ENCODE results near the gene HCST.

The HCST gene, protein sequence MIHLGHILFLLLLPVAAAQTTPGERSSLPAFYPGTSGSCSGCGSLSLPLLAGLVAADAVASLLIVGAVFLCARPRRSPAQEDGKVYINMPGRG

DNA sequence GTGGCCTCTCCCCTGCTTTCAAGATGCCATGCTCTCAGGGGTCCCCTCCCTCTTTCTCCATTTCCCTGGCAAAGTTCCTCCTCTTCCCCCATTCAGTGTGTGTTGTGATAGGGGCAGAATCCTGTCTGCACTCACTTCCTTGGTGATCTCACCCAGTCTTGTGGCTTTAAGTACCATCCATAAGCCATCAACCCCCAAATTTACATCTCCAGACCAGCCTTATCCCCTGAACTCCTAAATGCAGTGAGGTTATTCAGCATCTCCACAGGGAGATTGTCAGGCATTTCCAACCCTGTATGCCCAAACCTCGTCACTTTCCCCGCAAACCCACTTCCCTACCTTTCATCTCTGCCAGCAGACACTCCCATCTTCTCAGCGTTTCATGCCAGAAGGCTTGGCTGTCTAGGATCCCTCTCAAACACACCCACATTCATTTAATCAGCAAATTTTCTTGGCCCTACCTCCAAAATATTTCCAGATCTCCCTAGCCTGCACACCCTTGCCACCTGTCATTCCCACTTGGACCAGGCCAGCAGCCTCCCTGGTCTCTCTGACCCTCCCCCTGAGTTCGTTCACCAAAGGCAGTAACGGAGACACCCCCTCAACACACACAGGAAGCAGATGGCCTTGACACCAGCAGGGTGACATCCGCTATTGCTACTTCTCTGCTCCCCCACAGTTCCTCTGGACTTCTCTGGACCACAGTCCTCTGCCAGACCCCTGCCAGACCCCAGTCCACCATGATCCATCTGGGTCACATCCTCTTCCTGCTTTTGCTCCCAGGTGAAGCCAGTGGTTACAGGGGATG is at the start of gene HCST:
TSS of gene HCST (plus strand) at position 676 of the 808 bp plus-strand sequence. CDS start at position 741, 65 bp downstream.
- H3K79me2 ChIP-seq: no peaks in the 10 kb centered on the region
- no peaks in the 10 kb centered on the region for H3K27me3 ChIP-seq (ENCODE audit: control insufficient read depth, insufficient read depth, low read length)
- H3K4me3 ChIP-seq (ENCODE audit: low read depth, low read length): peak within 1 kb of the TSS; percentile 55

DNA sequence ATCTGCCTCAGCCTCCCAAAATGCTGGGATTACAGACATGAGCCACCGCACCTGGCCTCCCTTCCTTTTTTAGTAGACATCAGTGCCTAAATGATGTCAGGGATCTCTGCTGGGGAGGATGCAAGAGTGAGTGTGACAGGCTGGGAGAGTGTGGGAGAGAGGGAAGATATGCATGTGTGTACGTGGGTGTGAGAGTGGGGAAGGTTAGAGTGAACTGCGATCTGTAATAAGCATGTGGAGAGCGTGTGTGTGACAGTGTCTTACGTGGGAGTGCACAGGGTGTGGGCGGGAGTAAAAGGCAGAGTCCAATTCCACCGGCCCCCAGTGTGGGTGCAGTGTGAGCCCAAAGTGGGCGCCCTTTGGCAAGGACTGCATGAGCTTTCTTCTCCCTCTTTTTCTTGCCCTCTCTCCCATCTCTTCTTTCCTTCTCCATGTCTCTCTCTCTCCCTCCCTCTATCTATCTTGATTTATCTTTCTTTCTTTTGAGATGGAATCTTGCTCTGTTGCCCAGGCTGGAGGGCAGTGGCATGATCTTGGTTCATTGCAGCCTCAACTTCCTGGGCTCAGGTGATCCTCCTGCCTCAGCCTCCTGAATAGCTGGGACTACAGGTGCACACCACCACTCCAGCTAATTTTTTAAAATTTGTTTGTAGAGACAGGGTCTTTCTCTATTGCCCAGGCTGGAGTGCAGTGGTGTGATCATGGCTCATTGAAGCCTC is 49.1 kb upstream of the HCST start:
- Histone ChIP-seq H3K9me3 (ENCODE audit: control insufficient read depth, low read length) (no peaks in the 10 kb centered on the region), H3K4me3 (ENCODE audit: low read depth, low read length) (no peak overlapping the region), H3K4me1 (peaks cover 46% of the 10 kb centered on the region), H3K9ac (no peak overlapping the region), H3K27me3 (ENCODE audit: control insufficient read depth, insufficient read depth, low read length) (no peaks in the 10 kb centered on the region), H3K36me3 (ENCODE audit: control insufficient read depth, insufficient read depth, low read length) (no peaks in the 10 kb centered on the region), H3K27ac (peak overlapping the region; percentile 84), H3K79me2 (no peaks in the 10 kb centered on the region), H2AFZ (peak overlapping the region; percentile 90), H3K4me2 (ENCODE audit: low read length) (no peak overlapping the region)
- TF ChIP-seq, protein P1, sequence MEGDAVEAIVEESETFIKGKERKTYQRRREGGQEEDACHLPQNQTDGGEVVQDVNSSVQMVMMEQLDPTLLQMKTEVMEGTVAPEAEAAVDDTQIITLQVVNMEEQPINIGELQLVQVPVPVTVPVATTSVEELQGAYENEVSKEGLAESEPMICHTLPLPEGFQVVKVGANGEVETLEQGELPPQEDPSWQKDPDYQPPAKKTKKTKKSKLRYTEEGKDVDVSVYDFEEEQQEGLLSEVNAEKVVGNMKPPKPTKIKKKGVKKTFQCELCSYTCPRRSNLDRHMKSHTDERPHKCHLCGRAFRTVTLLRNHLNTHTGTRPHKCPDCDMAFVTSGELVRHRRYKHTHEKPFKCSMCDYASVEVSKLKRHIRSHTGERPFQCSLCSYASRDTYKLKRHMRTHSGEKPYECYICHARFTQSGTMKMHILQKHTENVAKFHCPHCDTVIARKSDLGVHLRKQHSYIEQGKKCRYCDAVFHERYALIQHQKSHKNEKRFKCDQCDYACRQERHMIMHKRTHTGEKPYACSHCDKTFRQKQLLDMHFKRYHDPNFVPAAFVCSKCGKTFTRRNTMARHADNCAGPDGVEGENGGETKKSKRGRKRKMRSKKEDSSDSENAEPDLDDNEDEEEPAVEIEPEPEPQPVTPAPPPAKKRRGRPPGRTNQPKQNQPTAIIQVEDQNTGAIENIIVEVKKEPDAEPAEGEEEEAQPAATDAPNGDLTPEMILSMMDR (IDR thresholded peaks at IDR 0.05): no peak

More for the DNA sequence above, at the start of gene HCST:
- H2AFZ ChIP-seq: peak within 1 kb of the TSS; percentile 74
- TF ChIP-seq, protein P1 (IDR thresholded peaks at IDR 0.05): no peak
- H3K4me1 ChIP-seq: peaks cover 17% of the 10 kb centered on the region
- no peaks in the 10 kb centered on the region for H3K9me3 ChIP-seq (ENCODE audit: control insufficient read depth, low read length)
- no peak within 1 kb of the TSS for H3K9ac ChIP-seq
- no peaks in the 10 kb centered on the region for H3K36me3 ChIP-seq (ENCODE audit: control insufficient read depth, insufficient read depth, low read length)
- H3K27ac ChIP-seq: peak within 1 kb of the TSS; percentile 81
- peak within 1 kb of the TSS; percentile 81 for H3K4me2 ChIP-seq (ENCODE audit: low read length)

DNA sequence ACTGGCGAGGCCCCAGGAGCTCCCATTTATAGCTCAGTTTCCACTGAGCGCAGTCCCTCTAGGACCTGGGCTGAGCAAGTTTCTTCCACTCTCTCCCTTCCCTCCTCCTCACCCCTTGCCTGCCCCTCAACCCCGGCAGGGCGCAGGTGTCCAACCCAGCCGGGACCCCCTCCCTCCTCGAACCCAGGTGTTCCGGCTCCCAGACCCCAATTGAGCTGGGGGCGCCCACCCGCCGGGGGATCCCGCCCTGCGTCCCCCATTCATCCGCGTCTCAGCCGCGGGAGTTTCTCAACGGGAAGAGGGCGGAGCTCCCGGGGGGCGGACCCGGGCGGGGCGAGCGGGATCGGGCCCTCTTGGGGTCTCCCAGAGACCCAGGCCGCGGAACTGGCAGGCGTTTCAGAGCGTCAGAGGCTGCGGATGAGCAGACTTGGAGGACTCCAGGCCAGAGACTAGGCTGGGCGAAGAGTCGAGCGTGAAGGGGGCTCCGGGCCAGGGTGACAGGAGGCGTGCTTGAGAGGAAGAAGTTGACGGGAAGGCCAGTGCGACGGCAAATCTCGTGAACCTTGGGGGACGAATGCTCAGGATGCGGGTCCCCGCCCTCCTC is 45.7 kb upstream of the HCST start, which contains the start of gene KIRREL2:
TSS of gene KIRREL2 (plus strand) at position 366 of the 604 bp plus-strand sequence. CDS start at position 575, 209 bp downstream.
- Histone ChIP-seq H3K79me2 (no peaks in the 10 kb centered on the region), H3K27me3 (ENCODE audit: control insufficient read depth, insufficient read depth, low read length) (no peaks in the 10 kb centered on the region), H3K4me2 (ENCODE audit: low read length) (peak within 1 kb of the TSS; percentile 87), H3K27ac (peak within 1 kb of the TSS; percentile 31), H3K9me3 (ENCODE audit: control insufficient read depth, low read length) (no peaks in the 10 kb centered on the region), H2AFZ (peak within 1 kb of the TSS; percentile 91), H3K4me3 (ENCODE audit: low read depth, low read length) (peak within 1 kb of the TSS; percentile 55), H3K9ac (peak within 1 kb of the TSS; percentile 34), H3K36me3 (ENCODE audit: control insufficient read depth, insufficient read depth, low read length) (no peaks in the 10 kb centered on the region), H3K4me1 (peaks cover 22% of the 10 kb centered on the region)
- TF ChIP-seq, protein P1 (IDR thresholded peaks at IDR 0.05): no peak

GRCh38 chr19:35858311-35858710 is 44.0 kb upstream of the HCST start:
- Histone ChIP-seq H3K9ac (no peak overlapping the region), H3K9me3 (ENCODE audit: control insufficient read depth, low read length) (no peaks in the 10 kb centered on the region), H3K36me3 (ENCODE audit: control insufficient read depth, insufficient read depth, low read length) (no peaks in the 10 kb centered on the region), H3K4me1 (peaks cover 6% of the 10 kb centered on the region), H3K27ac (no peak overlapping the region), H3K4me3 (ENCODE audit: low read depth, low read length) (no peak overlapping the region), H3K79me2 (no peaks in the 10 kb centered on the region), H2AFZ (no peak overlapping the region), H3K4me2 (ENCODE audit: low read length) (no peak overlapping the region), H3K27me3 (ENCODE audit: control insufficient read depth, insufficient read depth, low read length) (no peaks in the 10 kb centered on the region)
- TF ChIP-seq, protein P1 (IDR thresholded peaks at IDR 0.05): no peak

All from parathyroid adenoma (tissue), 2 donors.